ENCODE measurements around the gene FYTTD1. TPM values are rescaled to one million over a fixed set of nuclear protein-coding genes. Genes with fewer than 3 reads are reported as not detected.

FYTTD1 gene
- total RNA-seq, 1 experiment from 2014 or later = 70.7 TPM

- TF ChIP-seq CEBPB (IDR thresholded peaks at IDR 0.05; ENCODE audit: low read depth) (no peak), CBX3 (IDR thresholded peaks at IDR 0.05; ENCODE audit: low read depth) (no peak)
These were observed 731 bp downstream of the FYTTD1 start (continued) for GRCh38 chr3:197750396-197750831.

GRCh38 chr3:197750858-197751737 lies 1.4 kb downstream of the FYTTD1 start:
- Histone ChIP-seq H3K27ac (ENCODE audit: low read depth, low read length) (peak overlapping the region; percentile 85), H3K4me2 (ENCODE audit: low read length) (peak overlapping the region; percentile 99), H4K20me1 (ENCODE audit: insufficient read depth) (peaks cover 11% of the 10 kb centered on the region; the same call in 1 of the 2 replicates), H3K4me1 (ENCODE audit: control insufficient read depth in 1 of 2, insufficient read depth in 2 of 2, low read length in 2 of 2) (peaks cover 9 to 52% of the 10 kb centered on the region in 2 experiments), H3K4me3 (replicated peaks in 1 of 2; ENCODE audit: low read depth in 1 of 2, low read length in 2 of 2) (peak overlapping the region; percentile 70 to 93), H3K9me3 (ENCODE audit: control insufficient read depth in 1 of 2, insufficient read depth in 1 of 2, low read depth in 1 of 2, low read length in 2 of 2) (no peaks in the 10 kb centered on the region), H3K9me2 (ENCODE audit: insufficient read depth) (no peaks in the 10 kb centered on the region), H3K79me2 (ENCODE audit: insufficient read depth, low read length) (peaks cover 59% of the 10 kb centered on the region), H3K9ac (ENCODE audit: low read length) (peak overlapping the region; percentile 86), H3K27me3 (ENCODE audit: insufficient read depth, low read length) (no peaks in the 10 kb centered on the region), H3K36me3 (ENCODE audit: control insufficient read depth in 1 of 2, insufficient read depth in 2 of 2, low read length in 2 of 2) (no peaks in the 10 kb centered on the region), H2AFZ (ENCODE audit: low read depth, low read length, poor library complexity, severe bottlenecking) (no peak overlapping the region)
- CTCF ChIA-PET = no interaction called here
- intact Hi-C loops (cut with micrococcal nuclease) = loop anchor here (2.0 kb wide), 1 partner anchor 38 kb away; no protein-coding TSS in a partner anchor
- DNase-seq (ENCODE audit: low read depth, low spot score) (no peak), ATAC-seq (no peak)
- POLR2A ChIA-PET = no interaction called here
- BruUV-seq (replicated peaks) = TSS peak; percentile 40
- peak; percentile 46; the same call in 1 of the 2 replicates for TF ChIP-seq SIN3A (IDR thresholded peaks at IDR 0.05; ENCODE audit: low read depth)
- no peak; the same call in 1 of the 2 replicates for TF ChIP-seq CBX3 (IDR thresholded peaks at IDR 0.05; ENCODE audit: low read depth)
- TF ChIP-seq CEBPB (IDR thresholded peaks at IDR 0.05; ENCODE audit: low read depth) = 0 out of 2 replicates have a peak, but pooled peaks have one; percentile 64
- peak; percentile 29; the same call in 1 of the 2 replicates for TF ChIP-seq POLR2AphosphoS5 (IDR thresholded peaks at IDR 0.05; ENCODE audit: low read depth, low read length)
- TF ChIP-seq EGR1 (IDR thresholded peaks at IDR 0.05; ENCODE audit: low read depth) = peak; percentile 37; the same call in 1 of the 2 replicates
- RAD21 ChIA-PET (ENCODE audit: low non-redundant PET in 1 of 2, low total read pairs in 2 of 2, uncharacterized antibody in 2 of 2, unreplicated experiment in 2 of 2) = no interaction called here

GRCh38 chr3:197752107-197752506 lies 2.4 kb downstream of the FYTTD1 start:
- no TSS peak for BruUV-seq (replicated peaks)

More at GRCh38 chr3:197752107-197752506, 2.4 kb downstream of the FYTTD1 start:
- Histone ChIP-seq H3K27ac (ENCODE audit: low read depth, low read length) (no peak overlapping the region), H3K36me3 (ENCODE audit: control insufficient read depth in 1 of 2, insufficient read depth in 2 of 2, low read length in 2 of 2) (peaks cover 4% of the 10 kb centered on the region in 2 experiments; a peak in 1 of 4 replicates), H4K20me1 (ENCODE audit: insufficient read depth) (peaks cover 11% of the 10 kb centered on the region; the same call in 1 of the 2 replicates), H3K79me2 (ENCODE audit: insufficient read depth, low read length) (peaks cover 69% of the 10 kb centered on the region), H3K9ac (ENCODE audit: low read length) (0 out of 2 replicates have a peak overlapping the region, but pooled peaks have one; percentile 86), H3K9me3 (ENCODE audit: control insufficient read depth in 1 of 2, insufficient read depth in 1 of 2, low read depth in 1 of 2, low read length in 2 of 2) (no peaks in the 10 kb centered on the region), H3K9me2 (ENCODE audit: insufficient read depth) (no peaks in the 10 kb centered on the region), H3K4me1 (ENCODE audit: control insufficient read depth in 1 of 2, insufficient read depth in 2 of 2, low read length in 2 of 2) (peaks cover 9 to 48% of the 10 kb centered on the region in 2 experiments), H3K4me3 (replicated peaks in 1 of 2; ENCODE audit: low read depth in 1 of 2, low read length in 2 of 2) (peak overlapping the region in 1 of 2 experiments; percentile 14; a peak in 1 of 4 replicates), H3K27me3 (ENCODE audit: insufficient read depth, low read length) (no peaks in the 10 kb centered on the region), H3K4me2 (ENCODE audit: low read length) (peak overlapping the region; percentile 99), H2AFZ (ENCODE audit: low read depth, low read length, poor library complexity, severe bottlenecking) (no peak overlapping the region)
- CTCF ChIA-PET = no interaction called here
- RAD21 ChIA-PET (ENCODE audit: low non-redundant PET in 1 of 2, low total read pairs in 2 of 2, uncharacterized antibody in 2 of 2, unreplicated experiment in 2 of 2) = no interaction called here
- intact Hi-C loops (cut with micrococcal nuclease) = no loop called here
- ATAC-seq (no peak), DNase-seq (ENCODE audit: low read depth, low spot score) (no peak)
- POLR2A ChIA-PET = no interaction called here
- TF ChIP-seq SRF (IDR thresholded peaks at IDR 0.05; ENCODE audit: low read depth) = no peak
- TF ChIP-seq ZFX (IDR thresholded peaks at IDR 0.05) = no peak
- TF ChIP-seq EZH2phosphoT487 (IDR thresholded peaks at IDR 0.05; ENCODE audit: borderline replicate concordance) = no peak

Measured in HCT116 (cell line).